ENCODE measurements around the gene COMMD9.

The COMMD9 gene

GRCh38 chr11:36251823-36252222 lies 37.4 kb downstream of the COMMD9 start:
- DNase-seq = no peak

- DNase-seq = no peak
These were observed 40.0 kb downstream of the COMMD9 start for GRCh38 chr11:36249246-36249645.

- DNase-seq = no peak
These were observed 40.8 kb downstream of the COMMD9 start for GRCh38 chr11:36248436-36248835.

DNA sequence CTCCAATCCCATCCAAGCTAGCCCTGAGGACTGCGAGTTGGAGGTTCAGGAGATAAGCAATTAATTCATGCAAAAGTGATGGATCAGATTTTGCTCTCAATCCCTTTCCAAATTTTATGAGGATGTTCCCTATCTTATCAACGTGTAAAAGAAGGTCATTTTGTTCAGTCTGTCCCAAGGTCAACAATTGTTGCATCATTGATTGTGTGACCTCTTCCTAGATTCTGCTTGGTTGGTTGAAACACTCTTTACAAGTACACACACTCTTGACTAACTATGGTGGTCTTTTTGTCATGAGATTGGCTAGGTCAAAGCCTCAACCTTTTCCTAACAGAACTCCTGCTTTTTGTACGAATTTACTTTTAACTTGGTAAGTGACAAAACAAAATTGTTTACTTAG lies 41.7 kb downstream of the COMMD9 start:
- no peak for DNase-seq

DNA sequence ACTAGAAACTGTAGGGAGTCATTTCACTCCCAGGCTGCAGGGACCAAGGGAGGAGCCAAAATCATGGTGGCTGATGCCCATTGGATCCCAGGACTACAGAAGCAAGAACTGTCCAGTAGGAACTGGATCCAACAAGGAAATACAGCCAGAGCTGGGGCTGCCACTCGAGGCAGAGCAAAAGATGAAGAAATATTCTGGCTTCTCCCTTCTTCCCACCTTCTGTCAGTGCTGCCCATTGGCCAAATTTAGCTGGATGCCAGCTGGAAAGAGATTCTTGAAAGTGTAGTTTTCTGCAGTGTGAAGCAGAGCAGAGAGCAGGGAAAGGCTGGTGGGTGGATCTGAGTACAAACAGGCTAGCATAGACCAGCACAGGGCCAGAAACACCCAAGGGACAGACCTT lies 45.6 kb downstream of the COMMD9 start:
- no peak for DNase-seq

GRCh38 chr11:36241497-36241896 lies 47.7 kb downstream of the COMMD9 start:
- DNase-seq = no peak

DNA sequence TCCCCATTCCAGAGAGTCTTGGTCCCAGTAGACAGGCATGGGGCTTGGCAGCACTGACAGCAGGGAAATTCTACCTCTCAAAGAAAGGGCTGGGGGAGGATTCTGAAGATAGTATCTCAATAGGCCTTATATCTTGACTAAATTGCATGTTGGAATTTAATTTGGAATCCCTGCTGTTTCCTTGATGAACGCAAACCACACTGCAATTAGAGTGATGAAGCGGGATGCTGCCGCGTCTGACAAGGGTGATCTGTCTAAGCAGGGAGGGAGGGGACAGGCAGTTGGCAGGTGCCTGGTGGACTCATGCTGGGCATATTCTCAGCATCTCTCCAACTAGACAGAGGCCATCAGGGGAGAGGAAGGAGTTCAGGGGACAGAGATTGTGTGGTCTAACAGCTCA lies 48.4 kb downstream of the COMMD9 start:
- peak; percentile 48 for DNase-seq

DNA sequence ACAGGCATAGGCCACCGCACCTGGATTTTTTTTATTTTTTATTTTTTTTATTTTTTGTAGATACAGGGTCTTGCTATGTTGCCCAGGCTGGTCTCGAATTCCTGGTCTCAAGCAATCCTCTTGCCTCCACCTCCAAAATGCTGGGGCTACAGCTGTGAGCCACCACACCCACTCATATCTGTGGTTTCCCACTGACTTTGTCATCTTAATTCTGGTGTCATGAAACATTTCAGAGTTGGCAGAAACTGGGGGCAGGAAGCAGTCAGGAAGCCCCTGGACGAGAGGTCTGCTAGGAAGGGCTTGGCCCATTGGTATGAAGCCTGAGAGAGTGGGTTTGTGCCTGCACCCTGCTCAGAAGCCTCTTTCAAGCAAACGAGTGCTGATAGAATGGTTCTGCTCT lies 49.1 kb downstream of the COMMD9 start:
- no peak for DNase-seq

DNA sequence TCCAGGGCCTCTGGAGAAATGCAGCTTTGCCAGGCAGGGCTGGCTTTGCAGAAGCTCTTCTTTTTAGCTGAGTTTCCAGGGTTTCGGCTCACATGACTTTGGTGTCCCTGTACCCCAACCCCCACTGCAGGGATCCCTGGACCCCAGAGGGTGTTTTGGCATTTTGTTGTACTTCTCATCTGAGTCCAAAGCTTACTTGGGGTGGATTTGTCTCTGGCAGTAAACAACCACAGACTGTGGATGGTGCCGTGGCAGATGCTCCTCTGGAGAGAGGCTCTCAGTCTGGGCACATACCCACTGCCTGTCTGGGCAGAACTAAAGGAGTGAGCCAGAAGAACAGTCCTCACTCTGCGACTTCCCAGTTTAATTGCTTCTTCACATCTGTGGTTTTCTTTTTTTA lies 49.6 kb downstream of the COMMD9 start:
- DNase-seq = peak; percentile 97

GRCh38 chr11:36238881-36239280 lies 50.3 kb downstream of the COMMD9 start:
- no peak for DNase-seq

- no peak for DNase-seq
These were observed 51.1 kb downstream of the COMMD9 start for GRCh38 chr11:36238036-36238631.

GRCh38 chr11:36237391-36237790 lies 51.8 kb downstream of the COMMD9 start:
- no peak for DNase-seq

DNA sequence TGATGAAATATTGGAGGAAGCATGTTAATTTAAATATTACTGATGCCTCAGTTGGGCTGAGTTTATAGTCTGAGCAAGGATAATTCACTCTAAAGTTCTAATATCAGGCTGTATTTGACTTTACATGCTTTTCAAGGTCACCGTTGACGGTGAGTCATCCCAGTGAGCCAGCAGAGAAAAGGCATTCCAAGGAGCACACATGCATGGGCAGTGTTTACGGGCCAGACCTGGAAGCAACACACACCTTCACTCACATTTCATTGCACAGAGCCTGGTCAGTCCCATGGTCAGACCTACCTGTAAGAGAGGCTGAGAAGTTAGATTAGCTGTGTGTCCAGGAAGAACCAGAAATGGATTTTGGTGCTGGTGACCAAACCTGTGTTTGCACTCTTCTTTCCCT lies 53.5 kb downstream of the COMMD9 start:
- no peak for DNase-seq

DNA sequence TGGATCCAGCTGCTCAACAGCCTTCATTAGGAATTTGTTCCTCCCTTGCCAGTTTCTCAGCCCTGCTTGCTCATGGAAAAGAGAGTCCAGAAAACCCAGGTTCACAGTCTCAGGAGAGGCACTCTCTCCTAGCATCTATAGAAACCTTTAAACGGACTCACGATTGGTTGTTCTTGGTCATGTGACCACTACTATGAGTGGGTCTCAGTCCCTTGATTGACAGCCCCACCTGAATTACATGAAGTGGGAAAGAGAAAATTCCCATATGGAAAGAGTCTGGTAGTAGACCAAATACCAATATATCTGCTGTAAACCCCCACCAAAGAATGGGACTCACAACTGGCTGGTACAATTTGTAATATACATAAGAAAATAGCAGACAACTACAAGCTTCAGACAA lies 54.4 kb downstream of the COMMD9 start:
- DNase-seq = no peak

DNA sequence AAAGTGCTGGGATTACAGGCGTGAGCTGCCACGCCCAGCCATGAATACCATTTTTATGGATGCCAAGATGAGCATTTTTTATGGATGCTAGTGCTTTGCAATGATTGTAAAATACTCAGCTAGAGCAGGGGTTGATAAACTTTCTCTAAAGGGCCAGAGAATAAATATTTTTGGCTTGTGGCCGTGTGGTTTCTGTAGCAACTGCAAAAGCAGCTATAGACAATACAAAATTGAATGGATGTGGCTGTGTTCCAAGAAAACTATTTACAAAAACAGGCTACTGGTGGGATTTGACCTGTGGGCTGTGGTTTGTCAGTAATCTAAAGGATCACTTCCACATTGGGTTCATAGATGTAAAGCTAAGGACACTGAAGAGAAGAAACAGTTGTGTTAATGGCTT lies 56.0 kb downstream of the COMMD9 start:
- DNase-seq = no peak

DNA sequence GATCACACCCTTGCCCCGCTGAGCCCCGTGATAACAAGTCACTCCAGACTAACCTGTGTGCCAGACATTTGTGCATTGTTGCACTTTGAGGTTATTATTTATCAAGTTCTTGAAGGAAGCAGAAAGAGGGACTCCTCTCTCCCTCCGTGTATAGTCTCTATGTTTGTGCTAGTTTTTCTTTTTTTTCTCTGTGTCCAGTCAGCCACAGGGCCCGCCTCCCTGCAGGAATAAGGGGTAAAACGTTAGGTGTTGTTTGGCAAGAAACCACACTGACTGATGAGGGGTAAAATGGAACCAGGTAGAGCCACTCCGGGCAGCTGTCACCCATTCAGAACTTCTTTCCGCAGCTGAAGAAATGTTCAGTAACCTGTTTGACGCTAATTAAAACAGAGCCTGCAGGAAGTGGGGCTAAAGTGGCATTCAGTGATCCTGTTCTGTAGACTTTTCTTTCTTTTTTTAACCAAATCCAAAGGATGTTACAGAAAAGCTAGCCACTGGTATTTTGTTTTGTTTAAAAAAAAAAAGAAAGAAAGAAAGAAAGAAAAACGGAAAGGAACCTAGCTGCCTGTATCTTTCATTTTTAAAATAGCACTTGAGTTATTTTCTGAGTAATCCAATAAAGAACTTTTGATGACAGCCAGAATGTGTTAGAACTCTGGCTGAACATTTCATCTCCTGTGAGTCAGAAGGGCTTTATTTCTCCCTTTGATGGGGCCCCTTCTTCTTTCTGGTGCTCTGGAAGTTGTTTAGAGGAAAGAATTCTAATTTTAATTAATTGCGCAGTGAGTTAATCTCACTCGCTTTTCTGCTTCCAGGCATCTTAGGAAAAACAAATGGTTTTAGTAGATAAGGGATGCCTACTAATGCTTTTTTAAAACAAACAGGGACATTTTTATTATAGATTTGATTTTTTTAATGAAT lies 58.2 kb downstream of the COMMD9 start:
- DNase-seq = peak; percentile 42

- DNase-seq = peak; percentile 98
These were observed 60.0 kb downstream of the COMMD9 start for GRCh38 chr11:36229091-36229705.

DNA sequence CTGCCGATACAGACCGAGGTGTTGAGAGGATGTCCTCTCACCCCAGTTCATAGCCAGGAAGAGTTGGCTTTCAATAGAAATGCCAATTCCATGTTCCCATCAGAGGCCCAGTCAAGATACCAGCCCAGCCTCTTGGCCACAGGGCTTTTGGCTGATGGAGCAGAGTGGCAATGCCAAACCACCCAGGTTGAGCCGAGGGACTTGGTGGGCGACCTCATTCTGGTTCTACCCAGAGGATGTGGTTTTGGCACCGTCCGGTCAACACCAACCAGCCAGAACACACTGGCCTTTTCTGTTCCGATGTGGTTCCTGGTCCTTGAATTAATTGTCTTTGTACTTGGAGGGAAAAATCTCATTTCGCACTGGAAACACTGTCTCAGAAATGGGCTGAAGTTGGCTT lies 60.5 kb downstream of the COMMD9 start:
- DNase-seq = no peak

GRCh38 chr11:36227044-36227443 lies 62.2 kb downstream of the COMMD9 start:
- no peak for DNase-seq

DNA sequence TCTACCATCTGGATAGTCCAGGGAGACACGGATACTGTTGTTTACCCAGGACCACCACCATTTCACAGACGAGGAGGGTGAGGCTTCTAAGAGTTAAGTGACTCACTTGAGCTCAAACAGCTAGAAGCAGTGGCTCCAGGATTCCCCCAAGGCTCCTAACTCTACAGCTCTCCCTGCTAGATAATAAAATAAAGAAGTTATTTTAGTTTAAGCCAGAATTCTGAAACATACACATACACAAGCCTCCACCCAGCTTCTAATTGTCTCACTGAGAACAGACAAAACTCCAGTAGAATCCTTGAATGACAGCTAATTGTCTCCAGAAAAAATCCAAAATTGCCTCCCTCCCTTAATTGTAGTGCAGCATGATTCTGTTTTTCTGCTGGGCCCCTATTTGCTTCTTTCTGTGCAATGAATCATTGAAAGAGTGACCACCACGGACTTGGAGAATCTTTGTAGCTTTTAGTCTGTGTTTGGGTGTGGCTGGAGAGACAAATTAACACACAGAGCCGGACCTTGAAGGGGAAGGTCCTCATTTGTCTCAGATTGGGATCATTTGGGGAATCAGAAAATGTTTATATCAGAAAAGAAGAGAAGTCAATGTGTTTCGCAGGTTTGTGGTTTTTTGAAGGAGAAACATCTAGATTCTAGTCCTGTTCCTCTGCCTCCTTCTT lies 64.9 kb downstream of the COMMD9 start:
- peak; percentile 76 for DNase-seq

DNA sequence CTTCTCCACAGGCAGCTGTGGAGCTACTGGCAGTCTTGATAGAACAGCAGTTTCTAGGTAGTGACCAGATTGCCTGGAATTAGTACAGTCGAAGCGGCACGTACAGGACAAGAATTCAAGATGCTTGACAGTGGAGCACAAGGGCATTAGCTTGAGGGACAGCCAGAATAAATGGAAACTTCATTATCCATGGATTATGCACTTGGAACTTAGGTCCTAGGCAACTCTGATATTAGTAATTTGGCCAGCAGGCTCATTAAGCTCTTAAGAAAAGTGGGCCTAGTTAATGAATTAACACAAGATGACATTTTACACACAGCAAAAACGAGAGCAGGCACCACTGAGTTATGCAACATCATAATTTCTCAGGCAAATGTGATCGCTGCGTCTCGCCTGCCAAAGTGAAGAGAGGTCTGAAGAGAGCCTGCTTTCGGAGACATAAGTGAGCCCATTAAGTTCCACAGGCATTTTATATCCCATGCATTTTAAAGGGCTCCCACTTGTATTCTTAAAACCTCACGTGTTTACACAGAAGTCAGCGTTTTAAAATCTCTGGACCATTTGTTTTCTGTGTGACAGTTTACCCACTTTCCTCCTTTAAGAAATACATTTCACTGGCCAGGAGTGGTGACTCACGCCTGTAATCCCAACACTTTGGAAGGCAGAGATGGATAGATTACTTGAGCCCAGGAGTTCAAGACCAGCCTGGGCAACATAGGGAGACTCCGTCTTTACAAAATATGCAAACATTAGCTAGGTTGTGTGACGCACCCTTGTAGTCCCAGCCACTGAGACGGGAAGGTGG lies 66.2 kb downstream of the COMMD9 start:
- DNase-seq = no peak
